Testis (tissue), 3 donors: ENCODE measurements around the gene CHPF. TPM values are rescaled to one million over a fixed set of nuclear protein-coding genes. Genes with fewer than 3 reads are reported as not detected.

Experiments
- DNase-seq: peaks from one replicate; pipeline ENCODE4 v3.0.0-alpha.2; 2019
- H3K27ac ChIP-seq, 2 donors: fragments of 200-600 bp; sonication (generic); one replicate each; pipeline ENCODE4 v1.5.1; 2019
- H3K27me3 ChIP-seq: fragments of 200-600 bp; sonication (generic); one replicate; pipeline ENCODE4 v1.5.1; 2019
- H3K36me3 ChIP-seq: fragments of 200-600 bp; sonication (generic); one replicate; pipeline ENCODE4 v1.5.1; 2017; ENCODE audit warnings: low read depth; ENCODE audit errors: missing control alignments
- H3K4me1 ChIP-seq: fragments of 200-600 bp; sonication (generic); one replicate; pipeline ENCODE4 v1.5.1; 2019
- H3K4me3 ChIP-seq, 2 donors: fragments of 200-600 bp; sonication (generic); one replicate each; pipeline ENCODE4 v1.5.1; 2017 to 2019
- H3K9me3 ChIP-seq: fragments of 200-600 bp; sonication (generic); one replicate; pipeline ENCODE4 v1.5.1; 2017
- CTCF ChIP-seq, 3 experiments: fragments of 450-650 bp in 2 of 3; fragments of 200-600 bp in 1 of 3; sonication (generic) in 1 of 3; IDR thresholded peaks; one replicate each; pipeline ENCODE4 v1.5.1; 2016 to 2019; ENCODE audit warnings: antibody characterized with exemption in 3 of 3, mild to moderate bottlenecking in 2 of 3, moderate library complexity in 1 of 3
- POLR2A ChIP-seq: fragments of 450-650 bp; IDR thresholded peaks from one replicate; pipeline ENCODE4 v1.6.1; 2017; ENCODE audit warnings: antibody characterized with exemption, mild to moderate bottlenecking, moderate library complexity
- WGBS, 2 donors: methylation state at CpG; one replicate each; pipeline ENCODE4 v1.1.5; 2018; 5-methylcytosine and 5-hydroxymethylcytosine counted together
- intact Hi-C: fragments of 100-400 bp; cut with DNase I; formaldehyde crosslinking; loops from one replicate; pipeline ENCODE4 v1.15.1; 2023; ENCODE audit warnings: low total_unique reads
- polyA plus RNA-seq: library from polyadenylated mRNA; stranded (reverse); fragments of 350-450 nt; fragmentation: Illumina TruSeq; extraction: RNeasy Lipid Tissue Mini Kit (QIAGEN cat#74804); gene quantifications from one replicate; pipeline ENCODE4 v1.2.3, GENCODE V29; 2014; ENCODE audit warnings: low read depth, low replicate concordance; ENCODE audit not compliant: insufficient read depth
- total RNA-seq, 2 donors: library from RNA; depleted of rRNA; stranded (reverse); fragments of >200 nt; gene quantifications; one replicate each; pipeline ENCODE4 v1.2.3, GENCODE V29; 2016

CHPF gene
- total and polyA plus RNA-seq, 3 donors from 2014 or later, result 194 to 992 (median 796) TPM

- H3K4me1 ChIP-seq, result peaks cover 34% of the 10 kb centered on the region
- 10% methylated on average over 19 to 44 of the region's 48 CpGs for whole genome bisulfite sequencing, 2 donors
These were observed 1.9 kb downstream of the CHPF start for GRCh38 chr2:219541611-219542180.

GRCh38 chr2:219540784-219541504, 2.7 kb downstream of the CHPF start:
- WGBS, 2 donors, result 84 to 88% methylated on average over 12 of the region's 12 CpGs
- Histone ChIP-seq H3K9me3 (no peaks in the 10 kb centered on the region), H3K4me3 (no peak overlapping the region), H3K27me3 (no peaks in the 10 kb centered on the region), H3K36me3 (no peaks in the 10 kb centered on the region), H3K4me1 (peaks cover 34% of the 10 kb centered on the region), H3K27ac (no peak overlapping the region)
- intact Hi-C loops, result loop anchor here (5.0 kb wide), 1 partner anchor 96 kb away; no protein-coding TSS in a partner anchor
- no peak for DNase-seq
- TF ChIP-seq CTCF (IDR thresholded peaks at IDR 0.05) (no peak), POLR2A (no peak)

More at GRCh38 chr2:219541611-219542180, 1.9 kb downstream of the CHPF start:
- H3K27me3 ChIP-seq, result no peaks in the 10 kb centered on the region
- H3K36me3 ChIP-seq, result no peaks in the 10 kb centered on the region
- peak overlapping the region in 1 of 2 donors; percentile 85 for H3K27ac ChIP-seq
- peak overlapping the region in 1 of 2 donors; percentile 80 for H3K4me3 ChIP-seq
- intact Hi-C loops, result loop anchor here (5.0 kb wide), 1 partner anchor 96 kb away; no protein-coding TSS in a partner anchor
- peak; percentile 93 to 97 (median 95) for TF ChIP-seq CTCF (IDR thresholded peaks at IDR 0.05)
- no peak for TF ChIP-seq POLR2A
- no peaks in the 10 kb centered on the region for H3K9me3 ChIP-seq
- peak; percentile 88 for DNase-seq

GRCh38 chr2:219539926-219540678, 3.5 kb downstream of the CHPF start:
- no peak overlapping the region for H3K27ac ChIP-seq
- H3K36me3 ChIP-seq, result no peaks in the 10 kb centered on the region
- no peak overlapping the region for H3K4me3 ChIP-seq
- TF ChIP-seq POLR2A (no peak), CTCF (IDR thresholded peaks at IDR 0.05) (no peak)
- 90 to 100% methylated on average over 1 to 46 of the region's 46 CpGs for WGBS, 2 donors
- no peaks in the 10 kb centered on the region for H3K9me3 ChIP-seq
- H3K27me3 ChIP-seq, result no peaks in the 10 kb centered on the region
- no peak for DNase-seq
- intact Hi-C loops, result loop anchor here (5.0 kb wide), 1 partner anchor 97 kb away; no protein-coding TSS in a partner anchor
- H3K4me1 ChIP-seq, result peaks cover 34% of the 10 kb centered on the region

- peaks cover 27% of the 10 kb centered on the region for H3K4me1 ChIP-seq
- H3K4me3 ChIP-seq, result no peak overlapping the region
- H3K27ac ChIP-seq, result no peak overlapping the region
- no peaks in the 10 kb centered on the region for H3K36me3 ChIP-seq
- H3K27me3 ChIP-seq, result no peaks in the 10 kb centered on the region
- no peak for TF ChIP-seq POLR2A
- no peak for TF ChIP-seq CTCF (IDR thresholded peaks at IDR 0.05)
- intact Hi-C loops, result no loop called here
- WGBS, 2 donors, result 88 to 98% methylated on average over 8 to 31 of the region's 32 CpGs
- no peaks in the 10 kb centered on the region for H3K9me3 ChIP-seq
- DNase-seq, result no peak
These were observed 4.4 kb downstream of the CHPF start for GRCh38 chr2:219538956-219539788.
